ENCODE data around the gene UPF3A. TPM values are rescaled to one million over a fixed set of nuclear protein-coding genes. Genes with fewer than 3 reads are reported as not detected.

UPF3A gene
- total and polyA plus RNA-seq, 9 of the 15 experiments (the other 6 are each of a cell fraction or from before 2014, with no cell fraction given), result 15.6 to 76.5 (median 40.9) TPM

DNA sequence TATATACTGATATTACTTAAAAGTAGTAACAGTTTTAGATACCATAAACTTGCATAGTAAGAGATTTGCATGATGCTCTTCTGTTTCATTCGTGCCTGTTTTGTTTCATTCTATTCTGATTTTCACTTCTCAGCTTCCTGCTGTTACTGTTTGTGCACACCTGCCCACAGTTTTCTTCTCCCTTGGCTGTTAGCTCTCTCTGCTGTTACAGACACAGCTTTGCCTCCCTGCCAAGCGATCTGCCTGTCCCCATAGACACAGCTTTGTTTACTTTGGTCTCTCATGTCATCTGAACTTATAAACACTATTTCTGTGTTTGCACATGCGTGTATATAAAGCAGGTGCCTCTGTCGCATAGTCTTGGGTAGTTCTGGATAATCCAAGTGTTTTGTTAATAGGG lies 21.4 kb upstream of the UPF3A start:
- Histone ChIP-seq H2AFZ (ENCODE audit: low read depth, low read length) (no peak overlapping the region), H3K4me1 (replicated peaks in 1 of 2; ENCODE audit: control insufficient read depth in 2 of 2, insufficient read depth in 2 of 2, low read length in 2 of 2) (no peaks in the 10 kb centered on the region), H4K20me1 (replicated peaks; ENCODE audit: control insufficient read depth, insufficient read depth, low read length) (no peaks in the 10 kb centered on the region), H3K79me2 (ENCODE audit: control insufficient read depth, insufficient read depth, low read length) (no peaks in the 10 kb centered on the region), H3K4me2 (ENCODE audit: insufficient read depth, low read length) (no peak overlapping the region), H3K9me3 (replicated peaks; ENCODE audit: control insufficient read depth, insufficient read depth, low read depth, low read length) (no peaks in the 10 kb centered on the region), H3K27ac (ENCODE audit: extremely low read depth, low read depth, low read length) (no peak overlapping the region), H3K9me1 (ENCODE audit: control insufficient read depth, insufficient read depth, low read length) (no peaks in the 10 kb centered on the region), H3K27me3 (ENCODE audit: control insufficient read depth in 2 of 2, insufficient read depth in 2 of 2, low read length in 2 of 2) (no peaks in the 10 kb centered on the region), H3K4me3 (no peak overlapping the region), H3K9ac (ENCODE audit: insufficient read depth in 1 of 2, low read depth in 2 of 2, low read length in 2 of 2) (no peak overlapping the region), H3K36me3 (ENCODE audit: control insufficient read depth, insufficient read depth, low read length) (peaks cover 98% of the 10 kb centered on the region)
- WGBS (ENCODE audit: insufficient coverage, low coverage, missing lambda C conversion rate), result 87% methylated on average over 3 of the region's 4 CpGs
- in situ Hi-C loops (cut with MboI) (no loop called here), intact Hi-C loops (cut with micrococcal nuclease) (no loop called here)
- TF ChIP-seq CHCHD3 (CRISPR knock-in tag; IDR thresholded peaks at IDR 0.05) (no peak), MCM3 (IDR thresholded peaks at IDR 0.05) (no peak)
- TF ChIP-seq, protein P1, sequence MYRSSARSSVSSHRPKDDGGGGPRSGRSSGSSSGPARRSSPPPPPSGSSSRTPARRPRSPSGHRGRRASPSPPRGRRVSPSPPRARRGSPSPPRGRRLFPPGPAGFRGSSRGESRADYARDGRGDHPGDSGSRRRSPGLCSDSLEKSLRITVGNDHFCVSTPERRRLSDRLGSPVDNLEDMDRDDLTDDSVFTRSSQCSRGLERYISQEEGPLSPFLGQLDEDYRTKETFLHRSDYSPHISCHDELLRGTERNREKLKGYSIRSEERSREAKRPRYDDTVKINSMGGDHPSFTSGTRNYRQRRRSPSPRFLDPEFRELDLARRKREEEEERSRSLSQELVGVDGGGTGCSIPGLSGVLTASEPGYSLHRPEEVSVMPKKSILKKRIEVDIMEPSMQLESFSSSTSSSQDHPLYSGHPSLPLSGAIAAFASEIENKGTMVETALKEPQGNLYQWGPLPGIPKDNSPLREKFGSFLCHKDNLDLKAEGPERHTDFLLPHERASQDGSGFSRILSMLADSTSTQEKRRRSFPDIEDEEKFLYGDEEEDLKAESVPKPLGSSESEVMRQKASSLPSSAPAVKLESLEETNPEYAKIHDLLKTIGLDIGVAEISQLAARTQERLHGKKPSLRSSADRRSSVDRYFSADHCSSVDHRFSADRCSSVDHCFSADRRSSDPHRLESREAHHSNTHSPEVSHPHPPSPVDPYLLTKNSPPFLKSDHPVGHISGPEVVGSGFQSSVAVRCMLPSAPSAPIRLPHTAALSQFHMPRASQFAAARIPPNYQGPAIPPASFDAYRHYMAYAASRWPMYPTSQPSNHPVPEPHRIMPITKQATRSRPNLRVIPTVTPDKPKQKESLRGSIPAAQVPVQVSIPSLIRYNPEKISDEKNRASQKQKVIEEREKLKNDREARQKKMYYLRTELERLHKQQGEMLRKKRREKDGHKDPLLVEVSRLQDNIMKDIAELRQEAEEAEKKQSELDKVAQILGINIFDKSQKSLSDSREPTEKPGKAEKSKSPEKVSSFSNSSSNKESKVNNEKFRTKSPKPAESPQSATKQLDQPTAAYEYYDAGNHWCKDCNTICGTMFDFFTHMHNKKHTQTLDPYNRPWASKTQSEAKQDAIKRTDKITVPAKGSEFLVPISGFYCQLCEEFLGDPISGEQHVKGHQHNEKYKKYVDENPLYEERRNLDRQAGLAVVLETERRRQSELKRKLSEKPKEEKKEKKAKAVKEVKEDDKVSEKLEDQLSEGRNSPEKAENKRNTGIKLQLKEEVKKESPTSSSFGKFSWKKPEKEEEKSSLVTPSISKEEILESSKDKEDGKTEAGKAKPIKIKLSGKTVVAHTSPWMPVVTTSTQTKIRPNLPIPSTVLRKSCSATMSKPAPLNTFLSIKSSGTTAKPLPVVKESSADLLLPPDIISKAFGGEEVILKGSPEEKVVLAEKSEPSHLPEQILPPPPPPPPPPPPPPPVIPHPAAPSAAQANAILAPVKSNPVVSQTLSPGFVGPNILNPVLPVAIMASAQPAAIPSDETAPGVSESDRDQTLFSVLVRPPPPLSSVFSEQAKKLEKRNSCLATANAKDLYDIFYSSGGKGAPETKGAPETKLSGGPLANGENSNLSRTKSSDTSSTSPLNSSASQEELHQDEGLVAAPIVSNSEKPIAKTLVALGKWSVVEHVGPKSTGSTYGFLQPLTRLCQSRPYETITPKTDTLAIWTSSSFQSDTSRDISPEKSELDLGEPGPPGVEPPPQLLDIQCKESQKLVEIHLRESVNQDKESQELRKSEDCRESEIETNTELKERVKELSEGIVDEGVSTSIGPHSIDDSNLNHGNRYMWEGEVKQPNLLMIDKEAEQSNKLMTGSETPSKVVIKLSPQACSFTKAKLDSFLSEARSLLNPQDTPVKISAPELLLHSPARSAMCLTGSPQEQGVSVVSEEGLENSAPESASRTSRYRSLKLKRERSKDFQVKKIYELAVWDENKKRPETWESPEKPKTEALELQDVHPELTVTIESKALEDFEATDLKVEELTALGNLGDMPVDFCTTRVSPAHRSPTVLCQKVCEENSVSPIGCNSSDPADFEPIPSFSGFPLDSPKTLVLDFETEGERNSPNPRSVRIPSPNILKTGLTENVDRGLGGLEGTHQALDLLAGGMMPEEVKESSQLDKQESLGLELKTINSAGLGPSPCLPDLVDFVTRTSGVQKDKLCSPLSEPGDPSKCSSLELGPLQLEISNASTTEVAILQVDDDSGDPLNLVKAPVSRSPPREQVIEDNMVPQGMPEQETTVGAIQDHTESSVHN (IDR thresholded peaks at IDR 0.05; ENCODE audit: borderline replicate concordance in 1 of 2, low read depth in 1 of 2), result no peak
- POLR2A ChIA-PET, result no interaction called here
- CTCF ChIA-PET (ENCODE audit: low intra/inter-chr PET ratio), result no interaction called here
- BruUV-seq (replicated peaks), result no TSS peak
- ATAC-seq, result no peak
- DNase-seq (ENCODE audit: extremely low read depth in 1 of 4, low spot score in 3 of 4), result no peak
- no peak for FAIRE-seq

All from K562 (cell line).